Measurements from ENCODE around the gene USP33. TPM values are rescaled to one million over a fixed set of nuclear protein-coding genes. Genes with fewer than 3 reads are reported as not detected.

Gene USP33
- polyA plus RNA-seq, 1 donor from 2014 or later = 267 TPM

DNA sequence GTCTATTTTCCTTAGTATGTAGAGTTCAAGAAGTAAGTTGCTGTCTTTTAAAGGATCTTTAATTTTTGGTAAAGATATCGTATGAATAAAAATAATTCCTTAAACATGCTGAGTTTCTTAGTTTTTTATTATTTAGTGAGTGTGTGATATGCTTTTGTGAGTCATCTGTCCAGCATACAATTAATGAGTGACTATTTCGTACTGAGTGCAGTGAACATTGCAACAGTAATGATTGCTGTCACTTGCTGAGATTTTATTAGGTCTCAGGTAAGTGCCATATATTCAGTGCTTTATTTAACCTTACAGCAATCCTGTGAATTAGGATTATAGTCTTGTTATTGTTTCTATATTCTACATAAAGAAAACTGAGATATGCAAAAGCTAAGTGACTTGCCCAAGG, 42.4 kb upstream of the USP33 start:
- Histone ChIP-seq H3K9ac (ENCODE audit: low read length) (no peak overlapping the region), H3K4me2 (ENCODE audit: low read length) (no peak overlapping the region), H3K27me3 (ENCODE audit: insufficient read depth, low read depth, low read length) (no peaks in the 10 kb centered on the region), H3K79me2 (replicated peaks; ENCODE audit: insufficient read depth, low read length) (peaks cover 6% of the 10 kb centered on the region), H4K20me1 (ENCODE audit: insufficient read depth) (no peaks in the 10 kb centered on the region), H3K36me3 (ENCODE audit: insufficient read depth, low read length) (peaks cover 8% of the 10 kb centered on the region), H3K4me3 (ENCODE audit: low read length) (no peak overlapping the region), H3K27ac (ENCODE audit: low read length) (no peak overlapping the region), H3K9me2 (ENCODE audit: insufficient read depth, low read length) (no peaks in the 10 kb centered on the region), H3F3A (ENCODE audit: insufficient read depth, low read length, poor library complexity, severe bottlenecking) (no peaks in the 10 kb centered on the region), H3K9me3 (ENCODE audit: low read length) (no peaks in the 10 kb centered on the region), H2AFZ (ENCODE audit: low read depth, low read length) (no peak overlapping the region)
- TF ChIP-seq SMC3 (conservative IDR thresholded peaks at IDR 0.05; ENCODE audit: poor library complexity) (no peak), MXI1 (conservative IDR thresholded peaks at IDR 0.05; ENCODE audit: poor library complexity, severe bottlenecking) (no peak), POLR2AphosphoS5 (IDR thresholded peaks at IDR 0.05) (no peak), EP300 (conservative IDR thresholded peaks at IDR 0.05; ENCODE audit: poor library complexity, severe bottlenecking) (no peak), TAF1 (IDR thresholded peaks at IDR 0.05; ENCODE audit: low read depth) (no peak), RAD21 (conservative IDR thresholded peaks at IDR 0.05) (no peak)
- TF ChIP-seq, protein P1, sequence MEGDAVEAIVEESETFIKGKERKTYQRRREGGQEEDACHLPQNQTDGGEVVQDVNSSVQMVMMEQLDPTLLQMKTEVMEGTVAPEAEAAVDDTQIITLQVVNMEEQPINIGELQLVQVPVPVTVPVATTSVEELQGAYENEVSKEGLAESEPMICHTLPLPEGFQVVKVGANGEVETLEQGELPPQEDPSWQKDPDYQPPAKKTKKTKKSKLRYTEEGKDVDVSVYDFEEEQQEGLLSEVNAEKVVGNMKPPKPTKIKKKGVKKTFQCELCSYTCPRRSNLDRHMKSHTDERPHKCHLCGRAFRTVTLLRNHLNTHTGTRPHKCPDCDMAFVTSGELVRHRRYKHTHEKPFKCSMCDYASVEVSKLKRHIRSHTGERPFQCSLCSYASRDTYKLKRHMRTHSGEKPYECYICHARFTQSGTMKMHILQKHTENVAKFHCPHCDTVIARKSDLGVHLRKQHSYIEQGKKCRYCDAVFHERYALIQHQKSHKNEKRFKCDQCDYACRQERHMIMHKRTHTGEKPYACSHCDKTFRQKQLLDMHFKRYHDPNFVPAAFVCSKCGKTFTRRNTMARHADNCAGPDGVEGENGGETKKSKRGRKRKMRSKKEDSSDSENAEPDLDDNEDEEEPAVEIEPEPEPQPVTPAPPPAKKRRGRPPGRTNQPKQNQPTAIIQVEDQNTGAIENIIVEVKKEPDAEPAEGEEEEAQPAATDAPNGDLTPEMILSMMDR (IDR thresholded peaks at IDR 0.05; ENCODE audit: poor library complexity, severe bottlenecking) = no peak

DNA sequence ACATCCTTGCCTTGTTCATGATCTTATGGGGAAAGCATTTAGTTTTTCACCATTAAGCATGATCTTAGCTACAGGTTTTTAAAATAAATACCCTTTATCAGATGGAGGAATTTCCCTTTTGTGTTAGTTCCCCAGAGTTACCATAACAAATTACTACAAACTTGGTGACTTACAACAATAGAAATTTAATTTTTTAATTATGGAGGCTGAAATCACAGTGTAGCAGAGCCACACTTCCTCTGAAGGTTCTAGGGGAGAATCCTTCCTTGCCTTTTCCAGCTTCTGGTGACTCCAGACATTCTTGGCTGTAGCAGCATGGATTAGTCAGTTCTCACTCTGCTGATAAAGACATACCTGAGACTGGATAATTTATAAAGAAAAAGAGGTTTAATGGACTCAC, 38.3 kb upstream of the USP33 start:
- no peaks in the 10 kb centered on the region for H3F3A ChIP-seq (ENCODE audit: insufficient read depth, low read length, poor library complexity, severe bottlenecking)
- TF ChIP-seq RAD21 (conservative IDR thresholded peaks at IDR 0.05) (no peak), MXI1 (conservative IDR thresholded peaks at IDR 0.05; ENCODE audit: poor library complexity, severe bottlenecking) (no peak), TAF1 (IDR thresholded peaks at IDR 0.05; ENCODE audit: low read depth) (no peak), SMC3 (conservative IDR thresholded peaks at IDR 0.05; ENCODE audit: poor library complexity) (no peak), EP300 (conservative IDR thresholded peaks at IDR 0.05; ENCODE audit: poor library complexity, severe bottlenecking) (no peak), EZH2 (IDR thresholded peaks at IDR 0.05; ENCODE audit: borderline replicate concordance, insufficient read depth, low read length, poor library complexity, severe bottlenecking) (no peak), POLR2AphosphoS5 (IDR thresholded peaks at IDR 0.05) (no peak)
- TF ChIP-seq, protein P1 (IDR thresholded peaks at IDR 0.05; ENCODE audit: poor library complexity, severe bottlenecking) = no peak
- TF ChIP-seq, protein P2, sequence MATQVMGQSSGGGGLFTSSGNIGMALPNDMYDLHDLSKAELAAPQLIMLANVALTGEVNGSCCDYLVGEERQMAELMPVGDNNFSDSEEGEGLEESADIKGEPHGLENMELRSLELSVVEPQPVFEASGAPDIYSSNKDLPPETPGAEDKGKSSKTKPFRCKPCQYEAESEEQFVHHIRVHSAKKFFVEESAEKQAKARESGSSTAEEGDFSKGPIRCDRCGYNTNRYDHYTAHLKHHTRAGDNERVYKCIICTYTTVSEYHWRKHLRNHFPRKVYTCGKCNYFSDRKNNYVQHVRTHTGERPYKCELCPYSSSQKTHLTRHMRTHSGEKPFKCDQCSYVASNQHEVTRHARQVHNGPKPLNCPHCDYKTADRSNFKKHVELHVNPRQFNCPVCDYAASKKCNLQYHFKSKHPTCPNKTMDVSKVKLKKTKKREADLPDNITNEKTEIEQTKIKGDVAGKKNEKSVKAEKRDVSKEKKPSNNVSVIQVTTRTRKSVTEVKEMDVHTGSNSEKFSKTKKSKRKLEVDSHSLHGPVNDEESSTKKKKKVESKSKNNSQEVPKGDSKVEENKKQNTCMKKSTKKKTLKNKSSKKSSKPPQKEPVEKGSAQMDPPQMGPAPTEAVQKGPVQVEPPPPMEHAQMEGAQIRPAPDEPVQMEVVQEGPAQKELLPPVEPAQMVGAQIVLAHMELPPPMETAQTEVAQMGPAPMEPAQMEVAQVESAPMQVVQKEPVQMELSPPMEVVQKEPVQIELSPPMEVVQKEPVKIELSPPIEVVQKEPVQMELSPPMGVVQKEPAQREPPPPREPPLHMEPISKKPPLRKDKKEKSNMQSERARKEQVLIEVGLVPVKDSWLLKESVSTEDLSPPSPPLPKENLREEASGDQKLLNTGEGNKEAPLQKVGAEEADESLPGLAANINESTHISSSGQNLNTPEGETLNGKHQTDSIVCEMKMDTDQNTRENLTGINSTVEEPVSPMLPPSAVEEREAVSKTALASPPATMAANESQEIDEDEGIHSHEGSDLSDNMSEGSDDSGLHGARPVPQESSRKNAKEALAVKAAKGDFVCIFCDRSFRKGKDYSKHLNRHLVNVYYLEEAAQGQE (IDR thresholded peaks at IDR 0.05; ENCODE audit: borderline replicate concordance) = no peak
- H3K9ac ChIP-seq (ENCODE audit: low read length) = no peak overlapping the region
- no peaks in the 10 kb centered on the region for H4K20me1 ChIP-seq (ENCODE audit: insufficient read depth)
- H3K27ac ChIP-seq (ENCODE audit: low read length) = no peak overlapping the region
- H3K9me3 ChIP-seq (ENCODE audit: low read length) = no peaks in the 10 kb centered on the region
- peaks cover 6% of the 10 kb centered on the region for H3K79me2 ChIP-seq (replicated peaks; ENCODE audit: insufficient read depth, low read length)
- H3K27me3 ChIP-seq (ENCODE audit: insufficient read depth, low read depth, low read length) = no peaks in the 10 kb centered on the region
- no peaks in the 10 kb centered on the region for H3K9me2 ChIP-seq (ENCODE audit: insufficient read depth, low read length)
- H3K4me2 ChIP-seq (ENCODE audit: low read length) = no peak overlapping the region
- no peak overlapping the region for H2AFZ ChIP-seq (ENCODE audit: low read depth, low read length)
- no peak overlapping the region for H3K4me3 ChIP-seq (ENCODE audit: low read length)
- peaks cover 8% of the 10 kb centered on the region for H3K36me3 ChIP-seq (ENCODE audit: insufficient read depth, low read length)

Data from neural cell (in vitro differentiated cells).